ENCODE data around the gene C2CD4D.

GRCh38 chr1:151841141-151841540, 1.5 kb upstream of the C2CD4D start:
- TF ChIP-seq CTCF (IDR thresholded peaks at IDR 0.05): no peak
- TF ChIP-seq POLR2A (IDR thresholded peaks at IDR 0.05): no peak

Measured in uterus (tissue), 2 donors.